ENCODE data around the gene GRID2IP. TPM values are rescaled to one million over a fixed set of nuclear protein-coding genes. Genes with fewer than 3 reads are reported as not detected.

The GRID2IP gene
- total and polyA plus RNA-seq, 2 of the 13 experiments (the other 11 are each of a cell fraction or from before 2014, with no cell fraction given), result 0.03 TPM; not detected in 1

DNA sequence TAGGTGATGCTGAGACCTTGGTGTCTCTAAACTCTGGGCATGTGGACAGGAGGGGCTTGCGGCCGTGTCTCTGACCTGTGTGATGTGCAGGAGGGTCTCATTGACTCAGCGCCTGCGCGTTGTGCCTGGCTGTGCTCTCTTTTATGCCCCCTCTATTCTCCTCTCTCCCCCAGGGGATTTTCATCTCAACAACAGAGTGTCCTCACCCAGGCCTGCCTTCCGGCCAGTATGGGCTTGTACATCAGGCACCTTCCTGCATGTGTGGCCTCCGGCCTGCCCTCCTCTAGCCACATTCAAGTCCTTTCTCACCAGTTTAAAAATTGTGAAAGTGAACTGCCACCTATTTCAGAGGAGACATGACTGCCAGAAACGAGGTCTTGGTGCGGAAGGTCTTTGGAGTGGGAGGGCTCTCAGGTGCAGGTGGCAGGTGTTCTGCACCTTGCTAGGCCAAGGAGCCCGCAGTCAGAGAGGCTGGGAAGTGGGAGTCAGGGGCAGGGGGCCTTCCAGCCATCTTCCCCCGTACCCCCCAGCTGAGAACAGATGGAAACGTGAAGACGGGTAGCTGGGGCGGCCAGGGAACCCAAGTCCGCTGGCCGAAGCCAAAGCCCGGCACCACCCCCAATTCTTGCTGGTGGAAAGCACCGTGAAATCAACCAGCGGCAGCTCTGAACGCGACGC lies 38.0 kb upstream of the GRID2IP start (continued):
- TF ChIP-seq ZEB1 (IDR thresholded peaks at IDR 0.05; ENCODE audit: insufficient replicate concordance, low read depth) (peak; percentile 3), ZFYVE20 (CRISPR knock-in tag; IDR thresholded peaks at IDR 0.05; ENCODE audit: borderline replicate concordance, low read depth) (no peak), ZBTB8A (CRISPR knock-in tag; IDR thresholded peaks at IDR 0.05; ENCODE audit: borderline replicate concordance, low read depth) (no peak), DR1 (CRISPR knock-in tag; IDR thresholded peaks at IDR 0.05) (no peak), TAF1 (CRISPR knock-in tag; IDR thresholded peaks at IDR 0.05) (no peak), ZC3H4 (CRISPR knock-in tag; IDR thresholded peaks at IDR 0.05; ENCODE audit: borderline replicate concordance) (no peak), HMG20B (CRISPR knock-in tag; conservative IDR thresholded peaks at IDR 0.05) (no peak), CBX1 (IDR thresholded peaks at IDR 0.05; ENCODE audit: low read depth) (no peak), KMT2A (CRISPR knock-in tag; IDR thresholded peaks at IDR 0.05) (no peak; the same call in 1 of the 2 replicates), ZNF589 (CRISPR knock-in tag; conservative IDR thresholded peaks at IDR 0.05) (no peak), ZBTB38 (CRISPR knock-in tag; IDR thresholded peaks at IDR 0.05) (peak; percentile 25; the same call in 1 of the 2 replicates), TOPORS (CRISPR knock-in tag; IDR thresholded peaks at IDR 0.05) (no peak), SMAD9 (CRISPR knock-in tag; IDR thresholded peaks at IDR 0.05) (no peak), DPF2 (CRISPR knock-in tag; IDR thresholded peaks at IDR 0.05; ENCODE audit: borderline replicate concordance, low read depth) (0 out of 2 replicates have a peak, but pooled peaks have one; percentile 1)
- TF ChIP-seq, protein P1, sequence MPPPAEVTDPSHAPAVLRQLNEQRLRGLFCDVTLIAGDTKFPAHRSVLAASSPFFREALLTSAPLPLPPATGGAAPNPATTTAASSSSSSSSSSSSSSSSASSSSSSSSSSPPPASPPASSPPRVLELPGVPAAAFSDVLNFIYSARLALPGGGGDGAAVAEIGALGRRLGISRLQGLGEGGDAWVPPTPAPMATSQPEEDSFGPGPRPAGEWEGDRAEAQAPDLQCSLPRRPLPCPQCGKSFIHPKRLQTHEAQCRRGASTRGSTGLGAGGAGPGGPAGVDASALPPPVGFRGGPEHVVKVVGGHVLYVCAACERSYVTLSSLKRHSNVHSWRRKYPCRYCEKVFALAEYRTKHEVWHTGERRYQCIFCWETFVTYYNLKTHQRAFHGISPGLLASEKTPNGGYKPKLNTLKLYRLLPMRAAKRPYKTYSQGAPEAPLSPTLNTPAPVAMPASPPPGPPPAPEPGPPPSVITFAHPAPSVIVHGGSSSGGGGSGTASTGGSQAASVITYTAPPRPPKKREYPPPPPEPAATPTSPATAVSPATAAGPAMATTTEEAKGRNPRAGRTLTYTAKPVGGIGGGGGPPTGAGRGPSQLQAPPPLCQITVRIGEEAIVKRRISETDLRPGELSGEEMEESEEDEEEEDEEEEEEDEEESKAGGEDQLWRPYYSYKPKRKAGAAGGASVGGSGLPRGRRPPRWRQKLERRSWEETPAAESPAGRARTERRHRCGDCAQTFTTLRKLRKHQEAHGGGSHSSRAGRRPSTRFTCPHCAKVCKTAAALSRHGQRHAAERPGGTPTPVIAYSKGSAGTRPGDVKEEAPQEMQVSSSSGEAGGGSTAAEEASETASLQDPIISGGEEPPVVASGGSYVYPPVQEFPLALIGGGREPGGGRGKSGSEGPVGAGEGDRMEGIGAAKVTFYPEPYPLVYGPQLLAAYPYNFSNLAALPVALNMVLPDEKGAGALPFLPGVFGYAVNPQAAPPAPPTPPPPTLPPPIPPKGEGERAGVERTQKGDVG (CRISPR knock-in tag; IDR thresholded peaks at IDR 0.05; ENCODE audit: borderline replicate concordance), result 0 out of 2 replicates have a peak, but pooled peaks have one; percentile 8
- TF ChIP-seq, protein P2, sequence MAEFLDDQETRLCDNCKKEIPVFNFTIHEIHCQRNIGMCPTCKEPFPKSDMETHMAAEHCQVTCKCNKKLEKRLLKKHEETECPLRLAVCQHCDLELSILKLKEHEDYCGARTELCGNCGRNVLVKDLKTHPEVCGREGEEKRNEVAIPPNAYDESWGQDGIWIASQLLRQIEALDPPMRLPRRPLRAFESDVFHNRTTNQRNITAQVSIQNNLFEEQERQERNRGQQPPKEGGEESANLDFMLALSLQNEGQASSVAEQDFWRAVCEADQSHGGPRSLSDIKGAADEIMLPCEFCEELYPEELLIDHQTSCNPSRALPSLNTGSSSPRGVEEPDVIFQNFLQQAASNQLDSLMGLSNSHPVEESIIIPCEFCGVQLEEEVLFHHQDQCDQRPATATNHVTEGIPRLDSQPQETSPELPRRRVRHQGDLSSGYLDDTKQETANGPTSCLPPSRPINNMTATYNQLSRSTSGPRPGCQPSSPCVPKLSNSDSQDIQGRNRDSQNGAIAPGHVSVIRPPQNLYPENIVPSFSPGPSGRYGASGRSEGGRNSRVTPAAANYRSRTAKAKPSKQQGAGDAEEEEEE (CRISPR knock-in tag; IDR thresholded peaks at IDR 0.05; ENCODE audit: borderline replicate concordance), result no peak
- TF ChIP-seq, protein P3, sequence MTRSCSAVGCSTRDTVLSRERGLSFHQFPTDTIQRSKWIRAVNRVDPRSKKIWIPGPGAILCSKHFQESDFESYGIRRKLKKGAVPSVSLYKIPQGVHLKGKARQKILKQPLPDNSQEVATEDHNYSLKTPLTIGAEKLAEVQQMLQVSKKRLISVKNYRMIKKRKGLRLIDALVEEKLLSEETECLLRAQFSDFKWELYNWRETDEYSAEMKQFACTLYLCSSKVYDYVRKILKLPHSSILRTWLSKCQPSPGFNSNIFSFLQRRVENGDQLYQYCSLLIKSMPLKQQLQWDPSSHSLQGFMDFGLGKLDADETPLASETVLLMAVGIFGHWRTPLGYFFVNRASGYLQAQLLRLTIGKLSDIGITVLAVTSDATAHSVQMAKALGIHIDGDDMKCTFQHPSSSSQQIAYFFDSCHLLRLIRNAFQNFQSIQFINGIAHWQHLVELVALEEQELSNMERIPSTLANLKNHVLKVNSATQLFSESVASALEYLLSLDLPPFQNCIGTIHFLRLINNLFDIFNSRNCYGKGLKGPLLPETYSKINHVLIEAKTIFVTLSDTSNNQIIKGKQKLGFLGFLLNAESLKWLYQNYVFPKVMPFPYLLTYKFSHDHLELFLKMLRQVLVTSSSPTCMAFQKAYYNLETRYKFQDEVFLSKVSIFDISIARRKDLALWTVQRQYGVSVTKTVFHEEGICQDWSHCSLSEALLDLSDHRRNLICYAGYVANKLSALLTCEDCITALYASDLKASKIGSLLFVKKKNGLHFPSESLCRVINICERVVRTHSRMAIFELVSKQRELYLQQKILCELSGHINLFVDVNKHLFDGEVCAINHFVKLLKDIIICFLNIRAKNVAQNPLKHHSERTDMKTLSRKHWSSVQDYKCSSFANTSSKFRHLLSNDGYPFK (CRISPR knock-in tag; IDR thresholded peaks at IDR 0.05; ENCODE audit: borderline replicate concordance), result no peak
- TF ChIP-seq, protein P4, sequence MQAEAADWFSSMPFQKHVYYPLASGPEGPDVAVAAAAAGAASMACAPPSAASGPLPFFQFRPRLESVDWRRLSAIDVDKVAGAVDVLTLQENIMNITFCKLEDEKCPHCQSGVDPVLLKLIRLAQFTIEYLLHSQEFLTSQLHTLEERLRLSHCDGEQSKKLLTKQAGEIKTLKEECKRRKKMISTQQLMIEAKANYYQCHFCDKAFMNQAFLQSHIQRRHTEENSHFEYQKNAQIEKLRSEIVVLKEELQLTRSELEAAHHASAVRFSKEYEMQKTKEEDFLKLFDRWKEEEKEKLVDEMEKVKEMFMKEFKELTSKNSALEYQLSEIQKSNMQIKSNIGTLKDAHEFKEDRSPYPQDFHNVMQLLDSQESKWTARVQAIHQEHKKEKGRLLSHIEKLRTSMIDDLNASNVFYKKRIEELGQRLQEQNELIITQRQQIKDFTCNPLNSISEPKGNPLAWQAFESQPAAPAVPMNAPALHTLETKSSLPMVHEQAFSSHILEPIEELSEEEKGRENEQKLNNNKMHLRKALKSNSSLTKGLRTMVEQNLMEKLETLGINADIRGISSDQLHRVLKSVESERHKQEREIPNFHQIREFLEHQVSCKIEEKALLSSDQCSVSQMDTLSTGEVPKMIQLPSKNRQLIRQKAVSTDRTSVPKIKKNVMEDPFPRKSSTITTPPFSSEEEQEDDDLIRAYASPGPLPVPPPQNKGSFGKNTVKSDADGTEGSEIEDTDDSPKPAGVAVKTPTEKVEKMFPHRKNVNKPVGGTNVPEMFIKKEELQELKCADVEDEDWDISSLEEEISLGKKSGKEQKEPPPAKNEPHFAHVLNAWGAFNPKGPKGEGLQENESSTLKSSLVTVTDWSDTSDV (CRISPR knock-in tag; IDR thresholded peaks at IDR 0.05), result 0 out of 2 replicates have a peak, but pooled peaks have one; percentile 25
